Measurements from ENCODE around the gene BEND7. TPM values are rescaled to one million over a fixed set of nuclear protein-coding genes. Genes with fewer than 3 reads are reported as not detected.

BEND7 gene
- total RNA-seq, 1 experiment from 2014 or later: 1.7 TPM

- H3K4me2 ChIP-seq: no peak overlapping the region
- H4K20me1 ChIP-seq (ENCODE audit: insufficient read depth): no peaks in the 10 kb centered on the region
- no peak for DNase-seq
- intact Hi-C loops (cut with micrococcal nuclease; ENCODE audit: unreplicated experiment): no loop called here
- TF ChIP-seq, protein P1, sequence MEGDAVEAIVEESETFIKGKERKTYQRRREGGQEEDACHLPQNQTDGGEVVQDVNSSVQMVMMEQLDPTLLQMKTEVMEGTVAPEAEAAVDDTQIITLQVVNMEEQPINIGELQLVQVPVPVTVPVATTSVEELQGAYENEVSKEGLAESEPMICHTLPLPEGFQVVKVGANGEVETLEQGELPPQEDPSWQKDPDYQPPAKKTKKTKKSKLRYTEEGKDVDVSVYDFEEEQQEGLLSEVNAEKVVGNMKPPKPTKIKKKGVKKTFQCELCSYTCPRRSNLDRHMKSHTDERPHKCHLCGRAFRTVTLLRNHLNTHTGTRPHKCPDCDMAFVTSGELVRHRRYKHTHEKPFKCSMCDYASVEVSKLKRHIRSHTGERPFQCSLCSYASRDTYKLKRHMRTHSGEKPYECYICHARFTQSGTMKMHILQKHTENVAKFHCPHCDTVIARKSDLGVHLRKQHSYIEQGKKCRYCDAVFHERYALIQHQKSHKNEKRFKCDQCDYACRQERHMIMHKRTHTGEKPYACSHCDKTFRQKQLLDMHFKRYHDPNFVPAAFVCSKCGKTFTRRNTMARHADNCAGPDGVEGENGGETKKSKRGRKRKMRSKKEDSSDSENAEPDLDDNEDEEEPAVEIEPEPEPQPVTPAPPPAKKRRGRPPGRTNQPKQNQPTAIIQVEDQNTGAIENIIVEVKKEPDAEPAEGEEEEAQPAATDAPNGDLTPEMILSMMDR (conservative IDR thresholded peaks at IDR 0.05): no peak
- no peak for TF ChIP-seq EZH2 (IDR thresholded peaks at IDR 0.05; ENCODE audit: low read depth)
- no TSS peak for BruUV-seq (replicated peaks)
- no peaks in the 10 kb centered on the region for H3K9me3 ChIP-seq (ENCODE audit: insufficient read depth, low read depth)
- no peak overlapping the region for H3K4me3 ChIP-seq
- no peaks in the 10 kb centered on the region for H3K36me3 ChIP-seq (ENCODE audit: low read depth)
- H3K79me2 ChIP-seq (ENCODE audit: low read depth): no peaks in the 10 kb centered on the region
- peaks cover 97% of the 10 kb centered on the region for H3K27me3 ChIP-seq (ENCODE audit: insufficient read depth, low read depth)
- H3K4me1 ChIP-seq (replicated peaks; ENCODE audit: insufficient read depth): no peaks in the 10 kb centered on the region
- no peaks in the 10 kb centered on the region for H3F3A ChIP-seq (ENCODE audit: insufficient read depth, low read depth)
- H3K27ac ChIP-seq: no peak overlapping the region
- no peak overlapping the region for H2AFZ ChIP-seq
- POLR2A ChIA-PET (ENCODE audit: unreplicated experiment): no interaction called here
- H3K9me2 ChIP-seq (ENCODE audit: insufficient read depth): no peaks in the 10 kb centered on the region
- CTCF ChIA-PET: interaction anchor here (0.6 kb wide), 1 partner anchor 54 kb away, joined by 6 read pairs; no protein-coding TSS in a partner anchor
These were observed 70.7 kb downstream of the BEND7 start for GRCh38 chr10:13457958-13458686.

GRCh38 chr10:13453896-13454295 lies 74.9 kb downstream of the BEND7 start:
- POLR2A ChIA-PET (ENCODE audit: unreplicated experiment): no interaction called here
- Histone ChIP-seq H3K36me3 (ENCODE audit: low read depth) (no peaks in the 10 kb centered on the region), H3F3A (ENCODE audit: insufficient read depth, low read depth) (no peaks in the 10 kb centered on the region), H3K79me2 (ENCODE audit: low read depth) (no peaks in the 10 kb centered on the region), H3K9me3 (ENCODE audit: insufficient read depth, low read depth) (no peaks in the 10 kb centered on the region), H3K4me3 (no peak overlapping the region), H3K9me2 (ENCODE audit: insufficient read depth) (no peaks in the 10 kb centered on the region), H3K27me3 (ENCODE audit: insufficient read depth, low read depth) (peaks cover 76% of the 10 kb centered on the region), H3K4me1 (replicated peaks; ENCODE audit: insufficient read depth) (no peaks in the 10 kb centered on the region), H3K27ac (no peak overlapping the region), H4K20me1 (ENCODE audit: insufficient read depth) (no peaks in the 10 kb centered on the region), H2AFZ (no peak overlapping the region), H3K4me2 (no peak overlapping the region)
- DNase-seq: no peak
- CTCF ChIA-PET: no interaction called here
- intact Hi-C loops (cut with micrococcal nuclease; ENCODE audit: unreplicated experiment): no loop called here
- TF ChIP-seq, protein P1 (conservative IDR thresholded peaks at IDR 0.05): no peak
- no peak for TF ChIP-seq EZH2 (IDR thresholded peaks at IDR 0.05; ENCODE audit: low read depth)
- BruUV-seq (replicated peaks): no TSS peak

DNA sequence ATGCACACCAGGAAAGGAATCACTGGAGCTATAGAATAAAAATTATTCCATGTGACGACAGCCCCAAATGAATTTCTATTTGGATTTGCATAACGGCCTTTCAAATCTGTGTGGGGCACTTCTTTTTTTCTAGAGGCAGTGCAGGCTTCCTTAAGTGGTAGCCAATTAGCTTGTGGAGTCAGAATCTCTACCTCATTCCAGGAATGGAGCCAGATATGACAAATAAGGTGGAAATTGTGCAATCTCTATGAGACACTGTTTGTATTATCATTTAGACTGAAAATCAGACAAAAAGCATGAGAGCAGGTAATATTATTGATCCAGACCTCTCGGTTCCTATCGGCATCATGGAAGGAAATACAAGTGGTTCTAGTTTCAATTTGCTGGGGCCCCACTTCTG lies 78.7 kb downstream of the BEND7 start:
- H3F3A ChIP-seq (ENCODE audit: insufficient read depth, low read depth): no peaks in the 10 kb centered on the region
- no peaks in the 10 kb centered on the region for H3K36me3 ChIP-seq (ENCODE audit: low read depth)
- H4K20me1 ChIP-seq (ENCODE audit: insufficient read depth): no peaks in the 10 kb centered on the region
- no peak for TF ChIP-seq EZH2 (IDR thresholded peaks at IDR 0.05; ENCODE audit: low read depth)
- TF ChIP-seq, protein P1 (conservative IDR thresholded peaks at IDR 0.05): no peak
- H3K27ac ChIP-seq: no peak overlapping the region
- H3K4me1 ChIP-seq (replicated peaks; ENCODE audit: insufficient read depth): no peaks in the 10 kb centered on the region
- no peaks in the 10 kb centered on the region for H3K79me2 ChIP-seq (ENCODE audit: low read depth)
- POLR2A ChIA-PET (ENCODE audit: unreplicated experiment): no interaction called here
- H3K9me3 ChIP-seq (ENCODE audit: insufficient read depth, low read depth): no peaks in the 10 kb centered on the region
- no peak overlapping the region for H2AFZ ChIP-seq
- CTCF ChIA-PET: no interaction called here
- H3K9me2 ChIP-seq (ENCODE audit: insufficient read depth): no peaks in the 10 kb centered on the region
- no peak overlapping the region for H3K4me3 ChIP-seq
- peaks cover 67% of the 10 kb centered on the region for H3K27me3 ChIP-seq (ENCODE audit: insufficient read depth, low read depth)
- intact Hi-C loops (cut with micrococcal nuclease; ENCODE audit: unreplicated experiment): no loop called here
- H3K4me2 ChIP-seq: no peak overlapping the region
- DNase-seq: peak in 1 of 2 experiments; percentile 49
- BruUV-seq (replicated peaks): no TSS peak

Data from PC-9 (cell line).